Subcutaneous abdominal adipose tissue (tissue), 5 donors: Measurements from ENCODE around the gene DRAM1.
"Not testable (repeated sequence)": the region's sequence is repeated elsewhere in the genome, so short reads cannot be mapped to it uniquely, and the experiment has no call there.

Experiments
- H3K27ac ChIP-seq: one replicate; pipeline ENCODE4 v1.7.0; 2013; ENCODE audit warnings: low read depth, mild to moderate bottlenecking, inconsistent platforms, low read length, moderate library complexity
- H3K27me3 ChIP-seq, 5 donors: one replicate each; pipeline ENCODE4 v1.7.0; 2013; ENCODE audit warnings: low read length in 5 of 5, inconsistent platforms in 1 of 5; ENCODE audit not compliant: control insufficient read depth in 5 of 5, insufficient read depth in 4 of 5
- H3K36me3 ChIP-seq, 5 donors: one replicate each; pipeline ENCODE4 v1.7.0; 2013; ENCODE audit warnings: low read length in 5 of 5; ENCODE audit not compliant: control insufficient read depth in 5 of 5, insufficient read depth in 5 of 5
- H3K4me1 ChIP-seq, 5 donors: one replicate each; pipeline ENCODE4 v1.7.0; 2013; ENCODE audit warnings: low read length in 5 of 5, mild to moderate bottlenecking in 3 of 5, moderate library complexity in 1 of 5; ENCODE audit not compliant: control insufficient read depth in 5 of 5, insufficient read depth in 5 of 5
- H3K4me3 ChIP-seq, 5 donors: one replicate each; pipeline ENCODE4 v1.7.0; 2013; ENCODE audit warnings: low read length in 5 of 5, low read depth in 1 of 5
- H3K9ac ChIP-seq, 5 donors: one replicate each; pipeline ENCODE4 v1.7.0; 2013; ENCODE audit warnings: low read length in 5 of 5, mild to moderate bottlenecking in 4 of 5, moderate library complexity in 3 of 5
- H3K9me3 ChIP-seq, 5 donors: one replicate each; pipeline ENCODE4 v1.7.0; 2013; ENCODE audit warnings: low read length in 5 of 5; ENCODE audit not compliant: control insufficient read depth in 5 of 5
- donor health status: healthy.
- donor health status: healthy.
- donor health status: healthy.
- donor health status: healthy.
- donor health status: healthy.

Gene DRAM1

DNA sequence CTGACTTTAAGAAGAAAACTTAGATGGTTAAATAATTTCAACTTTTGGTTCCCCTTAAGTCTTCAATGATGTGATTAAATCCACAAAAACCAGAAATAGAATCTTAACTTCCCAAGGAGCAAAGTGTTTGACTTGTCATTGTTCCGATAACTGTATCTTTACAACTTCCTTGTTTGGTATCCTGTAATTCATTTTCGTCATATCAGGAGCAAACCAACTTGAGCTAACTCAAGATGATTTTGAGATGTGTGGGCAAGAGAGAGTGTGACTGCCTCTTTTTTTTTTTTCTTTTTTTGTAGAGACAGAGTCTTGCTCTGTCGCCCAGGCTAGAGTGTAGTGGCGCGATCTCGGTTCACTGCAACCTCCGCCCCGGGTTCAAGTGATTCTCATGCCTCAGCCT lies 25.3 kb downstream of the DRAM1 start:
- no peaks in the 10 kb centered on the region for H3K9me3 ChIP-seq
- H3K4me3 ChIP-seq = no peak overlapping the region
- no peak overlapping the region for H3K9ac ChIP-seq
- H3K27ac ChIP-seq = no peak overlapping the region
- H3K4me1 ChIP-seq = peaks cover 0 to 6% (median 0%) of the 10 kb centered on the region in 5 donors
- H3K36me3 ChIP-seq = peaks cover 0 to 15% (median 8%) of the 10 kb centered on the region in 5 donors
- no peaks in the 10 kb centered on the region for H3K27me3 ChIP-seq

DNA sequence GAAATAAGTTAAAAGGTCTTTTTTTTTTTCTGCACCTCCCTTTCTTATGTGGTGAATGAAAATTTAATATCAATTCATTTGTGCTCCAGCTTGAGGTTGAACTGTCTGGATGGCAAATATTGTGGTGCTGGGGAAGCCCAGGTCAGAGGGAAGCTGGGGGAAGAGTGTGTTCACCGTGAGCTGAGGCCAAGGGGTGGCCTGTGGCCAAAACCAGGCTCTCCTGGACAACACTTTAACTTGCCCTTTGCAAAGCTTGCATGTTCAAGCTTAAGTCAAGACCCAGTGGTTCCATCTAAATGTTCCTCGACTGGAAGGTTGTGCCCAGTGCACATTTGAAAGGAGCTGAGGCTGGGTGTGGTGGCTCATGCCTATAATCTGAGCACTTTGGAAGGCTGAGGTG lies 28.8 kb downstream of the DRAM1 start:
- no peak overlapping the region for H3K9ac ChIP-seq
- no peak overlapping the region for H3K4me3 ChIP-seq
- no peak overlapping the region for H3K27ac ChIP-seq
- H3K9me3 ChIP-seq = no peaks in the 10 kb centered on the region
- H3K4me1 ChIP-seq = peaks cover 0 to 6% (median 0%) of the 10 kb centered on the region in 5 donors
- peaks cover 0 to 18% (median 4%) of the 10 kb centered on the region in 5 donors for H3K36me3 ChIP-seq
- H3K27me3 ChIP-seq = no peaks in the 10 kb centered on the region

DNA sequence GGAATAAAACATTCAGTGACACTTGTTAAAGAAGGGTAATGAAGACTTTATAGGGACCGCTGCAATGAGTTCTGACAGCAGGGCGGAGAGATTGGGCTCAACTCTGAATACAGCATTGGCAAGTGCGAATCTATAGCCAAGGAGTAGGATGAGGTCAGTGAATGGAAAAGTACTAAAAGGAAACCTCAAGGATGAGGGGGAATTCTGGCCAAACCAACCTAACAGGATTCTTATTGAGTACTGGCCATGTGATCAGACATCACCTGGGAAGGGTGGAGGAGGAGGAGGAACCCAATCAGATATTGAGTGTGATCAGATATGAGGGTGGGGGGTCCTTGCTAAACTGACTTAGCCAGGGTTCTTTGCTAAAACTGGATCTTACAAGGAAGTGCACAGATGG lies 31.0 kb downstream of the DRAM1 start:
- Histone ChIP-seq H3K4me3 (no peak overlapping the region), H3K9ac (no peak overlapping the region), H3K9me3 (no peaks in the 10 kb centered on the region), H3K4me1 (no peaks in the 10 kb centered on the region), H3K27me3 (no peaks in the 10 kb centered on the region), H3K27ac (no peak overlapping the region), H3K36me3 (peaks cover 0 to 11% (median 4%) of the 10 kb centered on the region in 5 donors)

DNA sequence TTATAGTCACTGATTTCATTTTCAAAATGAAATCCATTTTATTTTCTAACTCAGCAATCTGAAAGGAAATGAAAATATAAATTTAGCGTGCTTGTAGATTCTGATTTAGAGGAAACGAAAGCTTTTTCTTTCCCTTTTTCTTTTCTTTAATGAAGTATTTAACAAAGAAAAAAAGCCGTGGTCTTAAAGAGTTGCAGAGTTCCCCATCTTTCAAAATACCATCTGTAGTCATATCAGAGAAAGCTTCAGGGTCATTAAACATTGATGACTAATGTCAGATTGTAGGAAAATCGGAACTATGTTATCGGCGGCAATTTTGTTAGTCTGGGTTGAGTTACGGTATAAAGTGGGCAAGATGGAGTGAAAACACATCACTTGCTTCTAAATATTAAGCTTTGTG lies 32.3 kb downstream of the DRAM1 start:
- H3K36me3 ChIP-seq = peaks cover 0 to 11% (median 4%) of the 10 kb centered on the region in 5 donors
- H3K27me3 ChIP-seq = no peaks in the 10 kb centered on the region
- H3K9ac ChIP-seq = no peak overlapping the region
- no peak overlapping the region for H3K4me3 ChIP-seq
- H3K4me1 ChIP-seq = peaks cover 0 to 3% (median 0%) of the 10 kb centered on the region in 5 donors
- no peak overlapping the region for H3K27ac ChIP-seq
- no peaks in the 10 kb centered on the region for H3K9me3 ChIP-seq

DNA sequence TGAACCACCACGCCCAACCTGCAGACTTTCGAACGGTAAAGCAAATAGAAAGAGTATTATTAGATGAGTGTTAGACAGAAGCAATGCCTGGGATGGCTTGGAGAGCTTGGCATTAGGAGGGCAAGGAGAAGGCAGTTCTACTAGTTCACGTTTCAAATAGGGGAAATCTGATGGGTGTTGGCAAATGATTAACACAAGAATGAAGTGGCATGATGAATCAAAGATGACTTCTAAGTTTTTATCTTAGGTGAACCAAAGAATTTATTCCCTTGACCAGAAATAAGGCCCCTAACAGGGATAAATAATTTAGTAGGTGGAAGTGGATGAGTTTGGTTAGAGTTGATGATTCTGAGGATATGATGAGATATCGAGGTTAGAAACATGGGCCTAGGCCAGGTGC lies 38.5 kb downstream of the DRAM1 start:
- H3K9ac ChIP-seq = no peak overlapping the region
- H3K27me3 ChIP-seq = no peaks in the 10 kb centered on the region
- H3K4me1 ChIP-seq = peaks cover 0 to 7% (median 3%) of the 10 kb centered on the region in 5 donors
- peaks cover 0 to 3% (median 0%) of the 10 kb centered on the region in 5 donors for H3K36me3 ChIP-seq
- no peaks in the 10 kb centered on the region for H3K9me3 ChIP-seq
- no peak overlapping the region for H3K27ac ChIP-seq
- H3K4me3 ChIP-seq = no peak overlapping the region

DNA sequence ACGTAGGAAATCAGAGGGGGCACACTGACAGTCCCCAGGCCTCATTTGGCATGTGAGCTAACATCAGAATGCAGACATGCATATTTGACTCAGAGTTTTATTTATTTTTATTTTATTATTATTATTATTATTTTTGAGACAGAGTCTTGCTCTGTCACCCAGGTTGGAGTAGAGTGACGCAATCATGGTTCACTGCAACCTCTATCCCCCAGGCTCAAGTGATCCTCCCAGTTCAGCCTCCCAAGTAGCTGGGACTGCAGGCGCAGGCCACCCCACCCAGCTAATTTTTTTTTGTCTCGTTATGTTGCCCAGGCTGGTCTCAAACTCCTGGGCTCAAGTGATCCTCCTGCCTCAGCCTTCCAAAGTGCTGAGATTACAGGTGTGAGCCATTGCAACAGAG lies 41.4 kb downstream of the DRAM1 start:
- H3K36me3 ChIP-seq = peaks cover 0 to 16% (median 0%) of the 10 kb centered on the region in 5 donors
- not testable (repeated sequence) for H3K9ac ChIP-seq, H3K27me3 ChIP-seq

DNA sequence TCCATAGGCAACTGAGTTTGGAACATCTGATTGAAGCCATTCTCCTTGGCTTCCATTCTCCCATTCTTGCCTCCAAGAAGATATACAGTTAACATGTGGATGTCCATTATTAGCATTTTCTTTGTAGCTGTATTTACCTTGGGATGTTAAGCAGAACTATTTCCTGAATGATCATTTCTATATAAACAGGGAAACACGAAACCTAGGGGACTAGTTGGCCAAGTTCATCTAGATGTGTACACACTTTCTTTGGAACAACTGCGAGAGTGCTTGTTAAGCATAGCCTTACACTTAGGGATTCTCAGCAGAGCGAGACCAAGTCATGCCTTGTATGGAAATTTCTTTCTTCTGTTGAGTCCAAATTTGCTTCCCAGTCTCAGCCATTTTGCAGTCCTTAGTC lies 42.1 kb downstream of the DRAM1 start:
- Histone ChIP-seq H3K4me3 (no peak overlapping the region), H3K27me3 (no peaks in the 10 kb centered on the region), H3K9ac (no peak overlapping the region), H3K27ac (no peak overlapping the region), H3K36me3 (peaks cover 0 to 16% (median 0%) of the 10 kb centered on the region in 5 donors), H3K4me1 (peaks cover 0 to 4% (median 3%) of the 10 kb centered on the region in 5 donors), H3K9me3 (no peaks in the 10 kb centered on the region)

More for the DNA sequence above, 41.4 kb downstream of the DRAM1 start:
- H3K9me3 ChIP-seq, H3K4me3 ChIP-seq, H3K27ac ChIP-seq, H3K4me1 ChIP-seq: not testable (repeated sequence)

DNA sequence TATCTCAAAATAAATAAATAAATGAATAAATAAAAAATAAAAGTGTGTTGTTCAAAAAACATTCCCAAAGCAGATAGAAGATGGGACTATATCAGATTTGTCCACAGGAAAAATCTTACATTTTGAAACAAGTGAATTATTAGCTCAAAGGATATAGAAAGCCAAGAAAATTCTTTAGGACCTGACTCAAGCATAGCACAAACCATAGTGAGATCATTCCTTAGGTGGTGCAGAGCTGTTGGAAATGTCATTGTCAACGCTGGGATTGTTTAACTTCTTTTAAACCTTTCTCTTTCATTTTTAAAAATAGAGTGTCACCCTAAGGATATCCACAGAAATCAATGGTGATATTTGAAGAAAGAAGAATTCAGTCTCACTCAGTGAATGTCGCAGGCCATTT lies 43.5 kb downstream of the DRAM1 start:
- Histone ChIP-seq H3K27ac (no peak overlapping the region), H3K9ac (no peak overlapping the region), H3K27me3 (no peaks in the 10 kb centered on the region), H3K4me1 (peaks cover 0 to 4% (median 3%) of the 10 kb centered on the region in 5 donors), H3K4me3 (no peak overlapping the region), H3K9me3 (no peaks in the 10 kb centered on the region), H3K36me3 (peaks cover 0 to 16% (median 0%) of the 10 kb centered on the region in 5 donors)

DNA sequence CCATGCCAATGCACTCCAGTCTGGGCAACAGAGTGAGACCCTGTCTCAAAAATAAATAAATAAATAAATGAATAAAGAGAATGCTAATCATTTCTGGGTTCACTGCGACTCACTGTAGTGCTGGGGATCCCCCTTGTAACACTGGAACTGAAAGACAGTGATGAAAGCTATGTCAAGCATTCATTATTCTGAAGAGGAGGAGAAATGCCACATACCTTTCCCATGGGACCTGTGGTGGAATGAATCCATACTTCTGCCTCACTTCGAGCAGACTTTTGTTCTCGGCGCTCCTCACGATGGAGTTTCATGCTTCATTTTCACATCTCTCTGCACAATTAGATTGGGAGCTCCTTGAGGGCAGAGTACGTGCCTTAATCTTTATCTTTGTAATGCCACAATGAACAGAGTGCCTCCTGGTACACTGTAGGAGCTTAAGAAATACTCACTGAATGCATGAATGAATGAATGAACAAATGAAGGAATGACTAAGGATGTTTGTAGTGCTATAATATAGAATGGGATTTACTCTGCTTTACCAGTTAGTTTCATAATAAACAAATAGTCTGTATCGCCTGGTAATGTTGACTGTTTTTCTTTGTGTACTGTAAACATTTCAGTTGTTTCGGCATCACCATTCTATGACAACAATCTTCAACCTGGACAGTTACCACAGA lies 45.8 kb downstream of the DRAM1 start:
- Histone ChIP-seq H3K9ac (no peak overlapping the region), H3K4me3 (no peak overlapping the region), H3K4me1 (peaks cover 0 to 4% (median 0%) of the 10 kb centered on the region in 5 donors), H3K9me3 (no peaks in the 10 kb centered on the region), H3K27me3 (no peaks in the 10 kb centered on the region), H3K36me3 (peaks cover 0 to 16% (median 0%) of the 10 kb centered on the region in 5 donors), H3K27ac (no peak overlapping the region)

DNA sequence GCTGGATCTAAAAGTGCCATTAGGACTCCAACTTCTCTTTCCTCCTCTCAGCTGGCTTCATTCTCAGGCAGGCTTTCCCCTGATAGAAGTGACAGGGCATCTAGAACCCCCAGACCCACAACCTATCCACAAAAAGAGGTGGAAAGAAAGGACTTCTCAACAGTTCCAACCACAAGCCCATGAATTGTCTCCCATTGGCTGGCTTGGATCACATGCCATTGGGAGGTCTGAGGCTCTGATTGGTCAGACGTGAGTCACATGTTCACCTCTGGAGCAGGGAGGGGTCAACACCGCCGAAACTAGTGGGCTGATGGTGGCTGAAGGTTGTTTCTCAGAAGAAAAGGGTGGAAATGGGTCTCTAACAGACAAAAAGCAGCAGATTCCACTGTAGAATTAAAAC lies 47.2 kb downstream of the DRAM1 start:
- H3K4me1 ChIP-seq = peaks cover 0 to 4% (median 0%) of the 10 kb centered on the region in 5 donors
- no peaks in the 10 kb centered on the region for H3K27me3 ChIP-seq
- no peak overlapping the region for H3K27ac ChIP-seq
- no peak overlapping the region for H3K4me3 ChIP-seq
- H3K9ac ChIP-seq = no peak overlapping the region
- H3K9me3 ChIP-seq = no peaks in the 10 kb centered on the region
- peaks cover 0 to 12% (median 0%) of the 10 kb centered on the region in 5 donors for H3K36me3 ChIP-seq
